GM12878 (cell line): ENCODE results near the gene MGMT. TPM values are rescaled to one million over a fixed set of nuclear protein-coding genes. Genes with fewer than 3 reads are reported as not detected.

ENCODE experiments used
- ATAC-seq: fragments of 200-7000 bp; cut with Tn5 transposase; 3 replicates; pipeline ENCODE4 v1.9.1; 2020; ENCODE audit warnings: mild to moderate bottlenecking, moderate library complexity
- BruUV-seq: library from RNA; stranded (reverse); fragments of 400-500 nt; replicated peaks from 2 replicates; lab custom pipeline; 2021; lab: Mats Ljungman, UMichigan
- CTCF ChIA-PET: fragments of 300-600 bp; sonication (Branson Sonifier 250); formaldehyde crosslinking; extraction: SDS; loops from one replicate; lab custom pipeline; 2021; ENCODE audit warnings: inconsistent platforms; lab: Yijun Ruan, JAX
- POLR2A ChIA-PET: fragments of 350-600 bp; formaldehyde crosslinking; extraction: SDS; loops from one replicate; lab custom pipeline; 2021; ENCODE audit warnings: inconsistent platforms; lab: Charles Lee
- RAD21 ChIA-PET: fragments of 300-600 bp; sonication (Branson Sonifier 250); formaldehyde crosslinking; loops from one replicate; lab custom pipeline; 2023; ENCODE audit warnings: antibody characterized with exemption; ENCODE audit not compliant: unreplicated experiment; lab: Charles Lee
- SMC1A ChIA-PET: fragments of 300-600 bp; sonication (Branson Sonifier 250); formaldehyde crosslinking; loops from one replicate; lab custom pipeline; 2023; ENCODE audit not compliant: unreplicated experiment, uncharacterized antibody; lab: Charles Lee
- DNase-seq: peaks from one replicate; pipeline ENCODE4 v3.0.0-alpha.2; 2011; ENCODE audit warnings: low read depth, low spot score
- FAIRE-seq: peaks from 3 replicates; lab custom pipeline; 2011; peaks lifted over from hg19 to GRCh38; lab: Jason Lieb, UNC
- H2AFZ ChIP-seq: 2 replicates; pipeline ENCODE4 v1.6.0; 2011; ENCODE audit warnings: low read depth, low read length, control low read depth; ENCODE audit not compliant: control insufficient read depth
- H3K27ac ChIP-seq: 2 replicates; pipeline ENCODE4 v1.5.1; 2011; ENCODE audit warnings: control low read depth; ENCODE audit not compliant: control insufficient read depth, insufficient read depth
- H3K27me3 ChIP-seq, 2 experiments: replicated peaks in 1 of 2; 2 replicates each; pipeline versions ENCODE4 v1.6.0 to v1.6.1; 2011; ENCODE audit warnings: low read length in 1 of 2; ENCODE audit not compliant: control insufficient read depth in 2 of 2, insufficient read depth in 2 of 2
- H3K36me3 ChIP-seq, 2 experiments: 2 replicates each; pipeline ENCODE4 v1.5.1; 2011; ENCODE audit warnings: low read length in 1 of 2; ENCODE audit not compliant: control insufficient read depth in 2 of 2, insufficient read depth in 2 of 2
- H3K4me1 ChIP-seq: 2 replicates; pipeline ENCODE4 v1.6.1; 2011; ENCODE audit warnings: mild to moderate bottlenecking, low read length, moderate library complexity, mixed read lengths; ENCODE audit not compliant: control insufficient read depth, insufficient read depth
- H3K4me2 ChIP-seq: 2 replicates; pipeline ENCODE4 v1.6.0; 2011; ENCODE audit warnings: control low read depth; ENCODE audit not compliant: control insufficient read depth, insufficient read depth
- H3K4me3 ChIP-seq: fragments of 200-600 bp; sonication (generic); 2 replicates; pipeline ENCODE4 v1.5.1; 2016
- H3K79me2 ChIP-seq: 2 replicates; pipeline ENCODE4 v1.6.0; 2011; ENCODE audit warnings: low read length; ENCODE audit not compliant: control insufficient read depth, insufficient read depth
- H3K9ac ChIP-seq: 2 replicates; pipeline ENCODE4 v1.8.0; 2011; ENCODE audit warnings: low read length, control low read depth, mixed read lengths; ENCODE audit not compliant: control insufficient read depth, insufficient read depth
- H3K9me3 ChIP-seq: replicated peaks from 3 replicates; pipeline ENCODE4 v1.5.1; 2011; ENCODE audit warnings: mild to moderate bottlenecking, low read length; ENCODE audit not compliant: control insufficient read depth, insufficient read depth
- H4K20me1 ChIP-seq: 2 replicates; pipeline ENCODE4 v1.6.0; 2011; ENCODE audit not compliant: control insufficient read depth, insufficient read depth
- BHLHE40 ChIP-seq, 2 experiments: fragments of 450-650 bp in 1 of 2; IDR thresholded peaks; 2 replicates each; pipeline ENCODE4 v1.6.1; 2011 to 2017; ENCODE audit warnings: low read depth in 2 of 2, borderline replicate concordance in 1 of 2, improper control_type of control experiment in 1 of 2, low read length in 1 of 2, mild to moderate bottlenecking in 1 of 2
- CBX3 ChIP-seq: fragments of 200-600 bp; sonication (generic); IDR thresholded peaks from 2 replicates; pipeline ENCODE4 v1.6.1; 2016; ENCODE audit warnings: low read depth, borderline replicate concordance
- HDAC6 ChIP-seq: fragments of 200-600 bp; sonication (generic); IDR thresholded peaks from one replicate; pipeline ENCODE4 v1.8.0; 2017; ENCODE audit warnings: antibody characterized with exemption; ENCODE audit not compliant: unreplicated experiment
- KDM1A ChIP-seq: fragments of 200-600 bp; sonication (generic); IDR thresholded peaks from 2 replicates; pipeline ENCODE4 v1.6.1; 2016; ENCODE audit warnings: borderline replicate concordance
- KLF5 ChIP-seq: fragments of 450-650 bp; IDR thresholded peaks from 2 replicates; pipeline ENCODE4 v1.6.1; 2014; ENCODE audit warnings: mild to moderate bottlenecking; ENCODE audit not compliant: partially characterized antibody
- MXI1 ChIP-seq: fragments of 150-350 bp; IDR thresholded peaks from 2 replicates; pipeline ENCODE4 v1.6.1; 2011; ENCODE audit warnings: low read depth, mild to moderate bottlenecking, inconsistent platforms, low read length, improper control_type of control experiment
- NR2C2 ChIP-seq: IDR thresholded peaks from 2 replicates; pipeline ENCODE4 v1.6.1; 2011; ENCODE audit warnings: borderline replicate concordance, low read depth; ENCODE audit not compliant: control insufficient read depth, insufficient read length
- PKNOX1 ChIP-seq: fragments of 450-650 bp; IDR thresholded peaks from 2 replicates; pipeline ENCODE4 v1.6.1; 2016; ENCODE audit warnings: mild to moderate bottlenecking
- RUNX3 ChIP-seq: IDR thresholded peaks from 2 replicates; pipeline ENCODE4 v1.6.1; 2012; ENCODE audit warnings: low read length, inconsistent platforms
- STAT3 ChIP-seq: IDR thresholded peaks from 2 replicates; pipeline ENCODE4 v1.6.1; 2011; ENCODE audit warnings: low read depth, low read length, improper control_type of control experiment
- TAF1 ChIP-seq: IDR thresholded peaks from 2 replicates; pipeline ENCODE4 v1.6.1; 2011; ENCODE audit warnings: mild to moderate bottlenecking, low read depth, low read length, borderline replicate concordance
- TCF7 ChIP-seq: IDR thresholded peaks from 2 replicates; pipeline ENCODE4 v1.6.1; 2014; ENCODE audit warnings: antibody characterized with exemption, borderline replicate concordance
- ZNF217 ChIP-seq: fragments of 450-650 bp; IDR thresholded peaks from 2 replicates; pipeline ENCODE4 v1.6.1; 2017; ENCODE audit warnings: antibody characterized with exemption, mild to moderate bottlenecking
- WGBS: methylation state at CpG from one replicate; pipeline ENCODE4 v1.1.6; 2016; ENCODE audit warnings: low lambda C conversion rate; ENCODE audit not compliant: insufficient replicate concordance, insufficient coverage; ENCODE audit errors: missing lambda C conversion rate; 5-methylcytosine and 5-hydroxymethylcytosine counted together
- in situ Hi-C: fragments of 300-500 bp; cut with MboI; formaldehyde crosslinking; loops from 9 replicates; pipeline ENCODE4 v1.14.3; 2018; ENCODE audit warnings: mixed read lengths
- intact Hi-C: fragments of 100-400 bp; cut with micrococcal nuclease; formaldehyde crosslinking; loops from one replicate; pipeline ENCODE4 v1.14.2; 2022; ENCODE audit not compliant: unreplicated experiment
- polyA plus RNA-seq, 11 experiments: library from polyadenylated mRNA; depleted of rRNA in 4 of 11; unstranded in 6 of 11; stranded (reverse) in 5 of 11; fragments of >200 nt; fragmentation: Nextera tagmentation in 4 of 11; fragmentation: Illumina TruSeq in 1 of 11; extraction: Ambion mirVana in 4 of 11; extraction: Trizol in 1 of 11; gene quantifications; 1 replicate in 1 of 11; 2 replicates in 10 of 11; pipeline versions ENCODE4 v1.2.1 to v1.2.3, GENCODE V29; 2011 to 2016; ENCODE audit warnings: inconsistent platforms in 2 of 11, missing spikeins in 2 of 11, low read depth in 1 of 11
- total RNA-seq, 4 experiments: library from RNA; depleted of rRNA in 3 of 4; stranded (reverse); fragments of >200 nt in 3 of 4; fragmentation: Illumina TruSeq in 1 of 4; extraction: Trizol in 1 of 4; gene quantifications; 2 replicates each; pipeline versions ENCODE4 v1.2.1 to v1.2.3, GENCODE V29; 2013 to 2021
- TF ChIP-seq, protein P1 (sequence below): fragments of 450-650 bp; formaldehyde crosslinking; IDR thresholded peaks from 2 replicates; pipeline ENCODE4 v1.4.0; 2022; ENCODE audit warnings: mild to moderate bottlenecking, moderate library complexity
- TF ChIP-seq, protein P2 (sequence below): fragments of 150-350 bp; IDR thresholded peaks from 2 replicates; pipeline ENCODE4 v1.6.1; 2014; ENCODE audit warnings: mild to moderate bottlenecking, low read depth, low read length
- TF ChIP-seq, protein P3 (sequence below): fragments of 450-650 bp; IDR thresholded peaks from 2 replicates; pipeline ENCODE4 v1.6.1; 2014; ENCODE audit warnings: mild to moderate bottlenecking

Gene MGMT
- total and polyA plus RNA-seq, 10 of the 15 experiments (the other 5 are each of a cell fraction or from before 2014, with no cell fraction given): 0.16 to 24.2 (median 13.3) TPM

DNA sequence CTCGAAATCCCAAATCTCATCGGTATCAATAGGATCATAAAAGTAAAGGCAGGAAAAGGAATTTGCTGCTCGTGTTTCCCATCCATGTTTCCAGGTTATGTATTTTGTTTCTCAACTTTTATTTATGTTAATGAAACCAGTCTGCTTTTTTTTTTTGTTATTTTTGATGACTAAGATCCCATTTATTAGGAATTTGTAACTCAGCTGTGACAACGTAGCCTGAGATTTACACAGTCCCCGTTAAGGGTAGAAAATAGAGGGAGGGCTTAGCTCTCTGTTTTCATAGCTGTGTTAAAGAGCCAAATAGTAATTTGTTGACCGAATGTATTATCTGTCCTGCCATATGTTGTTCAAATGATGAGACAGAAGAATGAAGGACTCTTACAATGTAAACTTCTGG is 164.0 kb downstream of the MGMT start:
- FAIRE-seq: no peak
- intact Hi-C loops (no loop called here), in situ Hi-C loops (no loop called here)
- ChIA-PET SMC1A (no interaction called here), POLR2A (no interaction called here), RAD21 (no interaction called here), CTCF (interaction anchor here (0.9 kb wide), 1 partner anchor 189 kb away, joined by 3 read pairs; no protein-coding TSS in a partner anchor)
- Histone ChIP-seq H3K27ac (no peak overlapping the region), H3K9me3 (no peaks in the 10 kb centered on the region; the same call in 2 of the 3 replicates), H3K4me2 (no peak overlapping the region), H3K9ac (no peak overlapping the region), H4K20me1 (no peaks in the 10 kb centered on the region), H3K4me3 (no peak overlapping the region), H3K36me3 (no peaks in the 10 kb centered on the region), H3K4me1 (no peaks in the 10 kb centered on the region), H3K27me3 (no peaks in the 10 kb centered on the region), H3K79me2 (no peaks in the 10 kb centered on the region), H2AFZ (no peak overlapping the region)
- TF ChIP-seq KLF5: no peak
- no peak for TF ChIP-seq STAT3
- no peak for TF ChIP-seq TCF7
- TF ChIP-seq BHLHE40 (IDR thresholded peaks at IDR 0.05; ENCODE audit: borderline replicate concordance in 1 of 2, low read depth in 2 of 2, low read length in 1 of 2): no peak
- no peak for TF ChIP-seq HDAC6
- TF ChIP-seq, protein P1, sequence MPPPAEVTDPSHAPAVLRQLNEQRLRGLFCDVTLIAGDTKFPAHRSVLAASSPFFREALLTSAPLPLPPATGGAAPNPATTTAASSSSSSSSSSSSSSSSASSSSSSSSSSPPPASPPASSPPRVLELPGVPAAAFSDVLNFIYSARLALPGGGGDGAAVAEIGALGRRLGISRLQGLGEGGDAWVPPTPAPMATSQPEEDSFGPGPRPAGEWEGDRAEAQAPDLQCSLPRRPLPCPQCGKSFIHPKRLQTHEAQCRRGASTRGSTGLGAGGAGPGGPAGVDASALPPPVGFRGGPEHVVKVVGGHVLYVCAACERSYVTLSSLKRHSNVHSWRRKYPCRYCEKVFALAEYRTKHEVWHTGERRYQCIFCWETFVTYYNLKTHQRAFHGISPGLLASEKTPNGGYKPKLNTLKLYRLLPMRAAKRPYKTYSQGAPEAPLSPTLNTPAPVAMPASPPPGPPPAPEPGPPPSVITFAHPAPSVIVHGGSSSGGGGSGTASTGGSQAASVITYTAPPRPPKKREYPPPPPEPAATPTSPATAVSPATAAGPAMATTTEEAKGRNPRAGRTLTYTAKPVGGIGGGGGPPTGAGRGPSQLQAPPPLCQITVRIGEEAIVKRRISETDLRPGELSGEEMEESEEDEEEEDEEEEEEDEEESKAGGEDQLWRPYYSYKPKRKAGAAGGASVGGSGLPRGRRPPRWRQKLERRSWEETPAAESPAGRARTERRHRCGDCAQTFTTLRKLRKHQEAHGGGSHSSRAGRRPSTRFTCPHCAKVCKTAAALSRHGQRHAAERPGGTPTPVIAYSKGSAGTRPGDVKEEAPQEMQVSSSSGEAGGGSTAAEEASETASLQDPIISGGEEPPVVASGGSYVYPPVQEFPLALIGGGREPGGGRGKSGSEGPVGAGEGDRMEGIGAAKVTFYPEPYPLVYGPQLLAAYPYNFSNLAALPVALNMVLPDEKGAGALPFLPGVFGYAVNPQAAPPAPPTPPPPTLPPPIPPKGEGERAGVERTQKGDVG: no peak
- no peak for TF ChIP-seq CBX3
- TF ChIP-seq, protein P2, sequence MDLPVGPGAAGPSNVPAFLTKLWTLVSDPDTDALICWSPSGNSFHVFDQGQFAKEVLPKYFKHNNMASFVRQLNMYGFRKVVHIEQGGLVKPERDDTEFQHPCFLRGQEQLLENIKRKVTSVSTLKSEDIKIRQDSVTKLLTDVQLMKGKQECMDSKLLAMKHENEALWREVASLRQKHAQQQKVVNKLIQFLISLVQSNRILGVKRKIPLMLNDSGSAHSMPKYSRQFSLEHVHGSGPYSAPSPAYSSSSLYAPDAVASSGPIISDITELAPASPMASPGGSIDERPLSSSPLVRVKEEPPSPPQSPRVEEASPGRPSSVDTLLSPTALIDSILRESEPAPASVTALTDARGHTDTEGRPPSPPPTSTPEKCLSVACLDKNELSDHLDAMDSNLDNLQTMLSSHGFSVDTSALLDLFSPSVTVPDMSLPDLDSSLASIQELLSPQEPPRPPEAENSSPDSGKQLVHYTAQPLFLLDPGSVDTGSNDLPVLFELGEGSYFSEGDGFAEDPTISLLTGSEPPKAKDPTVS: no peak
- no peak for TF ChIP-seq ZNF217
- no peak for TF ChIP-seq PKNOX1
- no peak for TF ChIP-seq NR2C2
- TF ChIP-seq KDM1A: no peak
- TF ChIP-seq, protein P3, sequence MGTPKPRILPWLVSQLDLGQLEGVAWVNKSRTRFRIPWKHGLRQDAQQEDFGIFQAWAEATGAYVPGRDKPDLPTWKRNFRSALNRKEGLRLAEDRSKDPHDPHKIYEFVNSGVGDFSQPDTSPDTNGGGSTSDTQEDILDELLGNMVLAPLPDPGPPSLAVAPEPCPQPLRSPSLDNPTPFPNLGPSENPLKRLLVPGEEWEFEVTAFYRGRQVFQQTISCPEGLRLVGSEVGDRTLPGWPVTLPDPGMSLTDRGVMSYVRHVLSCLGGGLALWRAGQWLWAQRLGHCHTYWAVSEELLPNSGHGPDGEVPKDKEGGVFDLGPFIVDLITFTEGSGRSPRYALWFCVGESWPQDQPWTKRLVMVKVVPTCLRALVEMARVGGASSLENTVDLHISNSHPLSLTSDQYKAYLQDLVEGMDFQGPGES: no peak
- no peak for TF ChIP-seq TAF1
- no peak for TF ChIP-seq MXI1
- no peak for TF ChIP-seq RUNX3
- BruUV-seq: no TSS peak
- ATAC-seq: no peak
- DNase-seq: no peak
- WGBS: 96% methylated on average over 6 of the region's 6 CpGs
